A673 (cell line): Measurements from ENCODE around the gene CELF1. TPM values are rescaled to one million over a fixed set of nuclear protein-coding genes. Genes with fewer than 3 reads are reported as not detected.
"Not testable (repeated sequence)": the region's sequence is repeated elsewhere in the genome, so short reads cannot be mapped to it uniquely, and the experiment has no call there.

Experiments used
- BruUV-seq: library from RNA; stranded (reverse); fragments of 400-500 nt; replicated peaks from 2 replicates; lab custom pipeline; 2021; lab: Mats Ljungman, UMichigan
- CTCF ChIA-PET: fragments of 300-600 bp; sonication (Branson Sonifier 250); formaldehyde crosslinking; loops from one replicate; lab custom pipeline; 2022; ENCODE audit warnings: antibody characterized with exemption; lab: Charles Lee
- POLR2A ChIA-PET: fragments of 300-600 bp; sonication (Branson Sonifier 250); formaldehyde crosslinking; loops from one replicate; lab custom pipeline; 2022; ENCODE audit warnings: antibody characterized with exemption; ENCODE audit not compliant: low non-redundant PET; lab: Charles Lee
- DNase-seq: peaks from one replicate; pipeline ENCODE4 v3.0.0-alpha.2; 2015; ENCODE audit warnings: low spot score
- H3K27ac ChIP-seq: fragments of 200-600 bp; sonication (generic); 2 replicates; pipeline ENCODE4 v1.5.1; 2016; ENCODE audit warnings: mixed run types, low read depth, mild to moderate bottlenecking, mixed read lengths, antibody characterized with exemption, low read length; ENCODE audit not compliant: poor library complexity, severe bottlenecking
- H3K27me3 ChIP-seq: fragments of 200-600 bp; sonication (generic); replicated peaks from 2 replicates; pipeline ENCODE4 v1.6.1; 2017; ENCODE audit warnings: mixed run types, low read depth, mild to moderate bottlenecking, mixed read lengths, antibody characterized with exemption, low read length; ENCODE audit not compliant: insufficient read depth, poor library complexity
- H3K36me3 ChIP-seq: fragments of 200-600 bp; sonication (generic); 2 replicates; pipeline ENCODE4 v1.6.1; 2016; ENCODE audit warnings: mixed run types, mild to moderate bottlenecking, mixed read lengths, antibody characterized with exemption, low read length; ENCODE audit not compliant: insufficient read depth, poor library complexity, severe bottlenecking
- H3K4me1 ChIP-seq: fragments of 200-600 bp; sonication (generic); 2 replicates; pipeline ENCODE4 v1.6.1; 2017; ENCODE audit warnings: mixed run types, mild to moderate bottlenecking, mixed read lengths, antibody characterized with exemption, low read length; ENCODE audit not compliant: insufficient read depth, poor library complexity, severe bottlenecking
- H3K4me3 ChIP-seq: fragments of 200-600 bp; sonication (generic); 2 replicates; pipeline ENCODE4 v1.5.1; 2016; ENCODE audit warnings: low read depth, mixed run types, mild to moderate bottlenecking, mixed read lengths, low read length; ENCODE audit not compliant: poor library complexity, severe bottlenecking
- H3K9me3 ChIP-seq: fragments of 200-600 bp; sonication (generic); 2 replicates; pipeline ENCODE4 v1.6.1; 2016; ENCODE audit warnings: mixed run types, low read depth, mild to moderate bottlenecking, mixed read lengths, antibody characterized with exemption, low read length; ENCODE audit not compliant: poor library complexity, severe bottlenecking
- EZH2 ChIP-seq: fragments of 200-600 bp; sonication (generic); IDR thresholded peaks from 2 replicates; pipeline ENCODE4 v1.6.1; 2017; ENCODE audit warnings: borderline replicate concordance, low read depth, mild to moderate bottlenecking, mixed read lengths, antibody characterized with exemption, low read length; ENCODE audit not compliant: poor library complexity, severe bottlenecking
- intact Hi-C: fragments of 100-400 bp; cut with micrococcal nuclease; formaldehyde crosslinking; loops from one replicate; pipeline ENCODE4 v1.10.0; 2022; ENCODE audit not compliant: unreplicated experiment
- total RNA-seq: library from RNA; stranded (reverse); gene quantifications from 2 replicates; pipeline ENCODE4 v1.2.3, GENCODE V29; 2021
- TF ChIP-seq, protein P1 (sequence below): fragments of 300-800, 200-600 bp; sonication (generic); conservative IDR thresholded peaks from 2 replicates; pipeline ENCODE4 v1.5.1; 2017; ENCODE audit warnings: low read depth, mild to moderate bottlenecking, antibody characterized with exemption, low read length, moderate library complexity, mixed read lengths

Gene CELF1
- total RNA-seq, 1 experiment from 2014 or later, result 257 TPM

DNA sequence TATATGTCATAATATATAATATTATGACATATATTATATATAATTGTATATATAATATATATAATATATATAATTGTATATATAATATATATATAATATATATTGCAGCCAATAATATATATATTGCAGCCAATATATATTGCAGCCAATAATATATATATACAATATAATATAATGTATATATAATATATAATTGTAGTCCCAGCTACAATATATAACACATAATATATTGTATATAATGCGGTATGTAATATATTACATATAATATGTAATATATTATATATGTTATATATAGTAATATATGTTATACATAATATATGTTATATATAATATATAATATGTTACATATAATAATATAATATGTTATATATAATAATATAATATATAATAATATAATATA lies 5.8 kb upstream of the CELF1 start:
- no peak overlapping the region for H3K4me3 ChIP-seq
- H3K9me3 ChIP-seq, result no peaks in the 10 kb centered on the region
- H3K27ac ChIP-seq, result no peak overlapping the region
- TF ChIP-seq, protein P1, sequence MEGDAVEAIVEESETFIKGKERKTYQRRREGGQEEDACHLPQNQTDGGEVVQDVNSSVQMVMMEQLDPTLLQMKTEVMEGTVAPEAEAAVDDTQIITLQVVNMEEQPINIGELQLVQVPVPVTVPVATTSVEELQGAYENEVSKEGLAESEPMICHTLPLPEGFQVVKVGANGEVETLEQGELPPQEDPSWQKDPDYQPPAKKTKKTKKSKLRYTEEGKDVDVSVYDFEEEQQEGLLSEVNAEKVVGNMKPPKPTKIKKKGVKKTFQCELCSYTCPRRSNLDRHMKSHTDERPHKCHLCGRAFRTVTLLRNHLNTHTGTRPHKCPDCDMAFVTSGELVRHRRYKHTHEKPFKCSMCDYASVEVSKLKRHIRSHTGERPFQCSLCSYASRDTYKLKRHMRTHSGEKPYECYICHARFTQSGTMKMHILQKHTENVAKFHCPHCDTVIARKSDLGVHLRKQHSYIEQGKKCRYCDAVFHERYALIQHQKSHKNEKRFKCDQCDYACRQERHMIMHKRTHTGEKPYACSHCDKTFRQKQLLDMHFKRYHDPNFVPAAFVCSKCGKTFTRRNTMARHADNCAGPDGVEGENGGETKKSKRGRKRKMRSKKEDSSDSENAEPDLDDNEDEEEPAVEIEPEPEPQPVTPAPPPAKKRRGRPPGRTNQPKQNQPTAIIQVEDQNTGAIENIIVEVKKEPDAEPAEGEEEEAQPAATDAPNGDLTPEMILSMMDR, result no peak
- no peak for TF ChIP-seq EZH2
- ChIA-PET CTCF (interaction anchor here (0.7 kb wide), 1 partner anchor 15 kb away, joined by 5 read pairs; no protein-coding TSS in a partner anchor), POLR2A (no interaction called here)
- no peaks in the 10 kb centered on the region for H3K4me1 ChIP-seq
- H3K36me3 ChIP-seq, result no peaks in the 10 kb centered on the region
- intact Hi-C loops, result no loop called here
- H3K27me3 ChIP-seq, result no peaks in the 10 kb centered on the region
- BruUV-seq, result no TSS peak
- no peak for DNase-seq

DNA sequence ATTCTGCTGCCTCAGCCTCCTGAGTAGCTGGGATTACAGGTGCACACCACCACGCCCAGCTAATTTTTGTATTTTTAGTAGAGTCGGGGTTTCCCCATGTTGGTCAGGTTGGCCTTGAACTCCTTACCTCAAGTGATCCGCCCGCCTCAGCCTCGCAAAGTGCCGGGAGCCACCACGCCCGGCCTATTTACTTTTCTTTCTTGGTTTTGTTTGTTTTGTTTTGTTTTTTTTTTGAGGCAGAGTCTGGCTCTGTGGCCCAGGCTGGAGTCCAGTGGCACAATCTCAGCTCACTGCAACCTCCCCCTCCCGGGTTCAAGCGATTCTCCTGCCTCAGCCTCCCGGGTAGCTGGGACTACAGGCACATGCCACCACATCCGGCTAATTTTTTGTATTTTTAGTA lies 4.1 kb upstream of the CELF1 start:
- H3K4me1 ChIP-seq, DNase-seq, H3K27ac ChIP-seq, H3K9me3 ChIP-seq, BruUV-seq, intact Hi-C loops, H3K27me3 ChIP-seq, POLR2A ChIA-PET, H3K4me3 ChIP-seq, CTCF ChIA-PET, H3K36me3 ChIP-seq: not testable (repeated sequence)

DNA sequence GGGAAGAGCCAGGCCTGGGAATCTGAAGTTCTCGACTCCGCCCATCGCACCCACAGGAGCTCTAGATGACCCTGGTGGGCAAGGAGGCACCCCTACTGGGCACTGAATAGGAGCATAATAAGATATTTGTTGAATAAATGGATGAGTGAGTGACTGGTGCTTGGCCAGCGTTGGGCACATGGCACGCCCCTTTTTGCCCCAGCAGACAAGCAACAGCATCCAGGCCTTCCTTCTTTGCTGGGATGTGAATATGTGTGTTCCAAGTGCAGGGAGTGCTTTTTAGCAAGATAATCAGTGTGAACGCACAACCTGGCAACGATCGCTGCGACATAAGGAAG lies 443 bp upstream of the CELF1 start:
- Histone ChIP-seq H3K4me3 (peak overlapping the region; percentile 63), H3K4me1 (peaks cover 15% of the 10 kb centered on the region)
- POLR2A ChIA-PET, result interaction anchor here (0.6 kb wide), 1 partner anchor 145 kb away, joined by 3 read pairs; the partner anchor contains the start of gene SLC39A13

More for the DNA sequence above, 443 bp upstream of the CELF1 start:
- Histone ChIP-seq H3K27me3 (no peaks in the 10 kb centered on the region), H3K36me3 (peaks cover 17% of the 10 kb centered on the region), H3K27ac (peak overlapping the region; percentile 91), H3K9me3 (no peaks in the 10 kb centered on the region)
- TF ChIP-seq, protein P1, result no peak; the same call in 1 of the 2 replicates
- no peak for TF ChIP-seq EZH2
- BruUV-seq, result no TSS peak
- CTCF ChIA-PET, result interaction anchor here (0.5 to 0.7 kb wide), 15 partner anchors 11 to 859 kb away, joined by 3 to 8 read pairs (median 4); partner anchors contain the start of genes DDB2 and SLC39A13
- DNase-seq, result no peak
- intact Hi-C loops, result no loop called here
